NCI-H69 (cell line): Measurements from ENCODE around the gene CCDC68.

ENCODE experiments used
- DNase-seq: peaks from one replicate; lab custom pipeline; 2025; lab: John Stamatoyannopoulos, UW

CCDC68 gene

DNA sequence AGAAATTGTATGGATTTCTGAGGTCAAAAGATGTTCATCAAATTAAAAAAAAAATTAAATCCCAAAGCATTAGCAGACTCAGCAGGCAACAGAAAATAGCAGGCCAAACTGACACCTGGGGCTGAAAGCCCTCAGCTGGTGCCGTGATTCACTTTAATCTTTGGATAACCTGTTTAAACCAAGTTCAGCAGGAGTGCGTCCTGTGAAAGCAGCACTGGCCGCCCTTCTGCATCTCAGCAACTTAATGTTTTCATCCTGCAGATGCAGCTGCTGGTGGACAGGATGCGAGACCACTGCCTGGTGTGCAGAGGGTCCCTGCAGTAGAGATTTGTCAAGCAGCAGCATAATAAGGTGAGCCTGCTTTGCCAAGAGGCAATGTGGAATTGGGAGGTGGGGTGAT lies 41.2 kb downstream of the CCDC68 start:
- no peak for DNase-seq

DNA sequence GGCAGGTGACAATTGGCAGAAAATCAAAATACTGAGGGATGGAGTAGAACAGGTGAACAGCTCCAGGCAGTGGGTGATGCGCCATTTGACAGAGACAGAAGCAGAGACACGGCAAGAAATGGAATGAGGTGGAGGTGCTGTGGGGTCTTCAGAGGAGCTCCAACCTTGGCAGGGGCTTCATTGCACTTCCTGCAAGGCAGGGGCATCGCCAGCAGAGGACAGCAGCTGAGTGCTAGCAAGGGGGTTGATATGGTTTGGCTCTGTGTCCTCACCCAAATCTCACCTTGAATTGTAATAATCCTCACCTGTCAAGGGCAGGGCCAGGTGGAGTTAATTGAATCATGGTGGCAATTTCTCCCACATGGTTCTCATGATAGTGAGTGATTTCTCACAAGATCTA lies 42.8 kb downstream of the CCDC68 start:
- DNase-seq, result no peak

DNA sequence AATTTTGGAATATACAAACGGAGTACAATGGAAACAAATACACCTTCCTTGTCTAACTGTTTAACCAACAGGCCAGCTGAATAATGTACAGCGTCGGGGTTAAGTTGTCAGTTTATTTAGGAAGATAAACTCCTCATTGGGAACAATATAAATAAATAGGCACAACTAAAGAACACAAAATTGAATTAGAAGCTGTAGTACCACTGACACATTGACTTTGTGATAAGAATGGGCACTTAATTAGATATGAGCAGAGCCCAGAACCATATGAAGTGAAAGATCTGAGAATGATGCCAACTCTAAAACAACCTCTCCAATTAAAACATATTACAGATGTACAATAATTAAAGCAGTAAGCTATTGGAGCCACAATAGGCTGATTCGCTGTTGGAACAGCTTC lies 44.4 kb downstream of the CCDC68 start:
- no peak for DNase-seq

DNA sequence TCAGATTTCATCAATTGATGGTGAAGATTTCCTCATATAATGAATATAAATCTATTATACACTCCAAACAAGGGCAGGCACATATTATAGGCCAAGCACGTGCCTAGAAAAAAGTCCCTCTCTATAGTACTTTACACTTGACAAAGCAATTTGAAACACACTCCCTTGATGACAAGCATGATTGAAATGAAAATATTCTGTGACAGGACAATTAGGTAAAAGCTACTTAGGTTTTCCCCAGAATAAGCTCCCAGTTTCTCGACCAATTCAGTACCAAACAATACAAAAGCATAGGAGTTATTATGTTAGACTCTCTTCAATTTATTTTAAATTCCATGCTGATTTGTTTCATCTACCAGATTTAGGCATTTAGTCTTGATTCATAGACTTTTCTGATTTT lies 47.7 kb downstream of the CCDC68 start:
- no peak for DNase-seq

DNA sequence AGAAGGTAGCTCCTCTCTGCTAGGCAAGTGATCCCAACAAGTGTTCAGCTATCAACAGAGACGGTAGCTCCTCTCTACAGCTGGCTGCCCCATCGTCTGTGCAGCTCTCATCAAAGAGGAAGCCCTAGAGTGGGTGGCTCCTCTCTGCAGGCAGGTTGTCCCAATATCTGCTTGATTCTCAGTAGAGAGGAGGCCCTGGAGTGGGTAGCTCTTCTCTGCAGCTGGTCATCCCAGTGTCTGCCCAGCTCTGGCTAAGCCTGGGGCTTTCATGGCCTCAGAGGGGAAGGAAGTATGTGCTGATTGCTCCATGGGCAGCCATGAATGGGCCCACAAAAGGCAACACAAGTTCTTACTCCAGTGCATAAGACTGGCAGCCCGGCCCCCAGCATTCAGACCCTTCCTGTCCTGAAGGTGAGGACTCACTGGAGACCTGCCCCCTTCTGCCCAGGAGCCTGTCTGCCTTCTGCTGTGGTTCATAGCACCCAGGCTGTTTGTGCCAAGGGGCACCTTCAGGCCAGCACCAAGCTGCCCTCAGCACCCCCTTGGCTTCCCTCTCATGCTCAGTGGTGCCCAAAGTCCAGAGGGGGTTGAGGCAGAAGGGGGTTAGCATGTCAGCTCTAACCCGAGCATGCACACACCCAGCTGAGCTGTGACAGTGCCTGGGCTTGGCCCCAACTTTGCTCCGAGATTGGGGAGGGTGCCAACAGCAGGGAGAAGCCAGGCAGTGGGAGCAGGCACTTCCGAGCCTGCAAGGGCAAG lies 48.9 kb downstream of the CCDC68 start:
- no peak for DNase-seq

DNA sequence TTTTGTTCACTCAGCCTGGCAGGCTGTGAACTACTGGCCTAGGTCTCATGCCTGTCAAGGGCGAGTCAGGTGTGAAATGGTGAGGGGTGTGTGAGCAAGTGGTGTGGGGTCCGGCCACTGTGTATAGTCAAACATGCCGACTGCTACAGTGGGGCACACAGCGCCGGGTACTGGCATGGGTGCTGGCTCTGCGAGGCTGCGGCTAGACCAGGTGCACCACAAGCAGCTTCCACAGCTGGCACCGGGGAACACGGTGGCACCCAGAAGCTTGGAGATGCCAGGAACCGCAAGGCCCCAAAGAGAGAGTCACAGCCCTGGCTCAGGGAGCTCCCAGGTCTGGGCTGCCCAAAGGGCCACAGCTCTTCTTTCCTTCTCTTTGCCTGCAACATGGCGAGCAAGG lies 49.7 kb downstream of the CCDC68 start:
- no peak for DNase-seq

DNA sequence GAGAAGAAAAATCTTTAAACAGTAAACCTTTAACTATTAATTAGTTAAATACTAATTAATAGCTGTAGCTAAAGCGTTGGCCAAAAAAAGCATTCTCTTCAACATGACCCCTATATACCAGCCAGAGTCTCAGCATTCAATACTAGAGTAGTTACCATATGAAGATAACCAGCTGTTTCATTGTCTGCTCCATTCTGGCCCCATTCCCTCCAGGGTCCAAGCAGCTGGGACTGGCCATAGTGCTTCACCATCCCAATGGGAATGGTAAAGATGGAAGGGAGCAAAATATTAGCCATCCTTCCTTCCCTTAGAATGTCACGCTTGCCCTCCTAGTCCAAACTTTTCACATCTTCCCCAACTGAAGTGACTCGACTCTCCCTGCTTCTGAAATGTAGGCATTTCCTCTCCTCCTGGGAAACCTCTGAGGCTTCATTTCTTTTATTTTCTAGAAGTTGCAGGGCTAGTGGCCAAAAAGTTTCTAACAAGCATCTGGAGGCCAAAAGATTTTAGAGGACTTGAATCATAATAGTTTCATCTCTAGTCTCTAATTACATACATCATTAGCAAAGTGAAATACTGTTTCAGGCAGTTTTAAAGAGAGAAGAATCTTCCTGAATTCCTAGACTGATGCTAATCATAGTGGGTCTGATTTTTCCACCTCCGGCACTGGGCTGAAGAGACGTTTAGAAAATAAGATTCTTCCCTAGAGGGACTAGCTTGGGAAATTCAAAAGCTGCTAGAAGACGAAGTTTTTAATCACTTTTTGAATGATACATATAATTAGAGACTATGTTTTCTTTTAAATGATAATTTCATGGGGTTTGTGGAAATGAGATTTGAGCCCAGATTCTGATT lies 52.7 kb downstream of the CCDC68 start:
- DNase-seq, result no peak

DNA sequence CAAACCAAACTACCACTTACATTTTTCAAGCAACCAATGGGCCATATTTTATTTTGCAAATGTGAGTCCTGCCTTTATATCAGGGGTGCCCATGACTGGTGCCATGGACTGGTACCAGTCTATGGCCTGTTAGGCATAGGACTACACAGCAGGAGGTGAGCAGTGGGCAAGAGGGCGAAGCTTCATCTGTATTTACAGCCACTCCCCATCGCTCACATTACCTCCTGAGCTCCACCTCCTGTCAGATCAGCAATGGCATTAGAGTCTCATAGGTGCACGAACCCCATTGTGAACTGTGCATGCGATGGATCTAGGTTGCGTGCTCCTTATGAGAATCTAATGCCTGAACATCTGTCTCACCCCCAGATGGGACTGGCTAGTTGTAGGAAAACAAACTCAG lies 53.6 kb downstream of the CCDC68 start:
- DNase-seq, result no peak

DNA sequence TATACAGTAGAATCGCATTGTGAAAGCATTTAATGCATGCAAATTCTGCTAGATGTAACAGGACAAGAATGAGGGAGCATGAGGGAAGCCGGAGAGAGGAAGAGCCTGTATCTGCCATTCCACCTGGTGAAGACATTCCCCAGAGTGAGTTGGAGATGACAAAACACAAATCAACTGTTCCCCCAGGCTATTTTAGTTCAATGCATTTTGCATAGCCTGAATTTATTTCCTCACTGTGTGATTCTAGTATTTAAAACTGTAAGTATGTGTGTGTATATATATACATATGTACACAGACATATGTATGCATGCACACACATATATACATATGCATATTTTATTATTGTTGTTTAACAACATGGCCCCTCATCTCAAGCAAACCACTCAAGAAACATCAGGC lies 54.7 kb downstream of the CCDC68 start:
- no peak for DNase-seq

DNA sequence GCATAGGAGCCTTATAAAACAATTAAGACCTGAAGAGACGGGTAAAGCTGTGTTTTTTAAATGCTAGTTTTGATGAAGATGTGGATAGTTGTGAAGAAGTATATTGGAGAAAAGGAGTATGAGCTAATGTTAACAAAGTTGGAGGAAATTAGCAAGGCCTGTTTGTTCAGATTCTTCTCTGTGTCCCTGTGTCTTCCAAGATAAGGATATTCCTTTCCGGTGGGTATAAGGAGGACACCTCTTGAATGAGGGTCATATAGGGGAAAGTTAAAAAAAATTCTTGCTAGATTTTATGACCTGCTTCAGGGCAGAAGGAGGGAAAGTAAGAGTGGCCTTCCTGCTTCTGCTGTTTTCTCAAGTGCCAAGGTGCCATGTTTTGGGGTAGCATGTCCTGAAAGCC lies 59.0 kb downstream of the CCDC68 start:
- no peak for DNase-seq

DNA sequence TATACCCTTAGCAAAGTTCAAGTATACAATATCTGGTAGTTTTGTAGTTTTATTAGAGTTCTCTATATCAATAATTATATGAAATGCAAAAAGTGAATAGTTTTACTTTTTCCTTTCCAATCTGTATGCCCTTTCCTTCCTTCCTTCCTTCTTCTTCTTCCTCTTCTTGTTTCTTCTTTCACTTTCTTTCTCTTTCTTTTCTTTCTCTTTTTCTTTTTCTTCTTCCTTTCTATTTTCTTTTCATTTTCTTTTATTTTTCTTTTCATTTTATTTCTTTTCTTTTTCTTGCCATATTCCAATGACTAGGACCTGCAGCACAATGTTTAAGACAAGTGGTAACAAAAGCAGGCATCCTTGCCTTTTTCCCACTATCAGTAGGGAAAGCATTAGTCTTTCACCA lies 59.8 kb downstream of the CCDC68 start:
- DNase-seq, result no peak

DNA sequence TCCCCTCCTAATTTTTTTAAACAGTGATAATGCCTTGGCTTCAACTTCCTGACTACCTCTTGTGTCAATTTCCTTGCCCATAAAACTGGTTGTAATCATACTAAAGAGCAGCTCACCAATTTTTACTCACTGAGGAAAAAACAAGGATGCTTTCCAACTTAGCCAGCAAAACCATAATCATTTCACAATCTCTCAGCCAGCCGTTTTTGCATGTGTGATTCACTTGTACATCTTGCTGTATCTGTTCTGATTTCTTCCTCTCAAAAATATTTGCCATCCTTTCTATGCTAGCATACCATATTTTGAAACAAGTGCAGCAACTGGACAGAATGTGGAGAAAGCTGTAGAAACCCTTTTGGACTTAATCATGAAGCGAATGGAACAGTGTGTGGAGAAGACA lies 70.3 kb downstream of the CCDC68 start:
- DNase-seq, result no peak

DNA sequence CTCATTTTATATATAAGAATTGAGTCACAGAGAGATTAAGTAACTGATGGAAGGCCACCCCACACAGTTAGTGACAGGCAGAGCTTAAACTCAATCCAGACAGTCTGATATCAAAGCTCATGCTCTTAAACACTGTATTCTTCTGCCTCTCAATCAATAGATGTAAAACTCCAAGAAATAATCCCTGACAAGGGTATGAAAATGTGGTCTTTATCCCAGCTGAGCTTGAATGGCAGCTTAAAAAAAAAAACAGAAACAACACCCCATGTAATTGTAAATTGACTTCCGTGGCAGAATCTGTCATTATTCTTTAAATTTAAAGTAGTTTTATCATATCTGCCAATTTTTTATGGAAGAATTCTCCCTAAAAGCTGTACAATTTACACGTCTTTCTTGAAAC lies 70.9 kb downstream of the CCDC68 start:
- no peak for DNase-seq

DNA sequence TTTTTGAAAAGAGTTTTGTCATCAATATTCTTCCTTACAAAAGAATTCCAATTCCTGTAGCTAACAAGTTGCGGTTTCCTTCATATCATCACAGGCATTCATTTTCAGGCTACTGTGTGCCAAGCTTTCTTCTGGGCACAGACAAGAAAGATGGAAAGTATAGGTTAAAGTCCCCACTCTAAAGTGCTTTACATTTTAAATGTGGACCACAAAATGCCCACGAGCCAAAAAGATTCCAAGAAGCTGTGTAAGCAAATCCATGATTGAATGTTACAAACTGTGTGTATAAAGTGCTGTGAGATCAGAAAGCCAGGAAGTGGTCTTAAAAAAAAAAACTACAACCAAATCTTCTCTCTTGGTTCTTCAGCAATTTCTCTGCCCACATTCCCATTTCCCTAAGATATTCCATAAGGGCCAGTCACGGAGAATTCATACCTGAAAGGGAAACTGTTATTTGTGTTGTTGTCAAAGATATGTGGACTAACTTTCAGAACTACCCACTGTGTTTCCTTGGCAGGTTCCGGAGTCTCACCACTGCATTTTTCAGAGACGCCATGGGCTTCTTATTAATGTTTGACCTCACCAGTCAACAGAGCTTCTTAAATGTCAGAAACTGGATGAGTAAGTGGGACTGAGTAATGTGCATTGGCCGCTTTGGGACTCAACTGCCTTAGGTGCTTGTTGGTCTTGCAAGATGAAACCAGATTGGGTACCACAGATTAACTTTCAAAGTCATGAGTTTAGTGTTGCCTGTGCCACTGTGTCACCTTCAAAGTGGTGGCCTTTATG lies 75.3 kb downstream of the CCDC68 start:
- no peak for DNase-seq

DNA sequence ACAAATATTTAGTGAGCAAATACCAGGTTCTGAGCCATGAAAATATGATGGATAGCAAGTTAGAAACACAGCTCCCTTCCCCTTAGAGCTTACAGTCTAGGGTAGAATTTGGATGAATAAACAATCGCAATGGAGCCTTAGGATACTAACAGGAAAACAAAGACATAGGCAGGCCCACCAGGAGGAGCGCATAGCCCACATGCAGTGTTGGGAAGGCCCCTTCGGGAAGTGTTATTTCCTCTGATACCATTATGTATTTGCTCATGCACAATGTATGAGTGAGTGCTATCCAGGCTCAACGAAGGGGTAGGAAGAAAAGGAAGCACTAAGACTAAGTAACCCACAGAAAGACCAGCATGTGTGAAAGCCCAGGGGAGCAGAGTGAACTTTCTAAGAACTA lies 76.9 kb downstream of the CCDC68 start:
- no peak for DNase-seq

DNA sequence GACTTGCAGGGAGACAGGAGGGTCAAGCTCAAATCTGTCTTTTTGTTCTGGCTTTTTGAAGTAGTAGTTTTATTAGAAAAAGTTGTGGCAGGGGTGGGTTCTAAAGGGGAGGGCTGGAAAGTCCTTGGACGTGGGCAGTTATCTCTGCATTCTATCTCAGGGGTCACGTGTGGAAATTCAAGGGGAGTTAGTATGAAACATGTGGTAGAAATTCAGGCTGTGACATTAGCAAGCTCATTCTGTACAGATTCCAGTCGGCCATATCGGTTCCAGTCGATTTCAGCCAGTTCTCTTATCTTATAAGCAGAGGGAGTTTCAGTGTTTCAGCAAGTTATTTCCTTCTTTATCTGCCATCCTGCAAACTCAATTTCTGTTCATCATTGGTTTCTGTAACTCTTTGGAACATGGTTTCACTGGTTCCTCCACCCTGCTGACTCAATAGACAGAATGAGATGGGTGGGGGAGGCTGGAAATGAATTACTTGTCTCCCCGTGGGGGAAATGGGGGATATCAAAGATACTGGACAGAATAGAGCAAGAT lies 78.0 kb downstream of the CCDC68 start:
- DNase-seq, result no peak

DNA sequence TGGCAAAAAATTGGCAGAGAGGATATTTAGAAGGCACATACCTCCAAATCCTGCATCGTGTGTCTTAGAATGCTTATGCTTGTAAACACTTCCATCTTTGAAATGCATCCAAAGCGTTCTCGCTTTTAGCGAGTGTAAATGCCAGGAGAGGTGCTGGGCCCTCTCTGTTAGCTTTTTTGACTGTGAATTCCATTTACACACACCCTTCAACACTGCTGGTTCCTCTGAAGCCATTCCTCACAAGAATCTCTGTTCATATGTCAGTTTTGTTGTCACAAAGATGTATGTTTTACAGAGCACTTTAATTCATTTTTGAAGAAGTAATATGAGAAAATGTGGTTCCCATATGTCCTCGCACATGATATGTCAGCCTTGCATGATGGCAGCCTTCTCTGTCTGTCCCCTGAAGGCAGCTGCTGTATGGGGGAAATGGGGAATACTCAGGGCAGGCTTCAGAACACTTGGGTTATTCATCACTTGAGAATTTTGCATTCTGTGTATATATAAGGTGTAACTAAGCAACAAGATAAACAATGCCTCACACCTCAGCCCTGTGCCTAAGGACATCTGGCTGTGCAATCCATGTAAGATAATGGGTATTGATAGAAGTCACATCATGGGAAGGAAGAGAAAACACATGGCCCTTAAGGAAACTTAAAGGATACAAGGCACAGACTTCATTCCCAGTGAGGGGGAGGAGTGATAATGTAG lies 78.7 kb downstream of the CCDC68 start:
- DNase-seq, result no peak

DNA sequence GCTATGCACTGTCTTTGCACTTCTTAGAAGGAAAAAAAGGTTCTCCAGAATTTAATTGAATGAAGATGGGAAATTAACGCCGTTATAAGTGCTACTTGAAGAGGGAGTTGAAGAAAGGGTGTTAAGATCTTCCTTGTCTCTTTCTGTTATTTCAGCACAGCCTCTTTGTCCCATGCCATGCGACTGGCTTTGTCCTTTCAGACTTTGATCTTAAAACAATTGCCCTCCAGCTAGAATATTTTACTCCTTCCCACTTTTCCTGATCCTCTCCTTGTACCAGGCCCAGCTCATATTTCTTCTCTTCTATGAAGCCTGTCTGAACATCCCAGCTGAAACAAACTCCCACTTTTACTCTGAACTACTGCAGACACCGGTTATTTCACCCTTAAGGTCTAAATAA lies 79.6 kb downstream of the CCDC68 start:
- DNase-seq, result no peak

DNA sequence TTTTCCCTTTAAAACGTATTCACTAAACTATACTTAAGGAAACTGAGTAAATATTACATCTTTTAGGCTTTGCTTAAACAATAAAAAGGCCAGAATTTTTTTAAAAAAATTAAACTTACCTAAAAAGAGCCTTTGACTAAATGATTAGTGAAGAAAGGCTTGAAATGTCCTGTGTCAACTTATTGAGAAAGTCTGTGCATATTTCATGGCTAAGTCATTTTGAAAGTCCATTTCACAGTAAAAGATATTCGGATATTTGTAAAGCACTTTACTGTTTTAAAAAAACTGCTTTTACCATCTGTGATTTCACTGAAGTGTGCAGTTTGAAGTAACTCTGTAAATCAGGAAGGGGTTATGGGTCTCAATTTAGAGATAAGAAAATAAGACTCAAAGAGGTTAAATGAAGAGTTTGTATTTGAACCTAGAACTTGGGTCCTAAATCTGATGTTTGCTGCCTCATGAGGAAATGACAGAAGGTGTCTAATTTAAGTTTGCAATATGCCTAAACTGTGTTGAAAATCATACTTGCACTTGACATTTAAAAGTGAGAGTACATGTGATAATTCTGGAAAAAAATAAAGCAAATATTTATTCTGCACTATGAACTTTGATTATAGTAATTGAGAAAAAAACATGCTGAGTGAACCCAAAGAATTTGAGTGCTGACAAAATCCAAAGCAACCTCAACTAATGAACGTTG lies 80.5 kb downstream of the CCDC68 start:
- DNase-seq, result no peak

DNA sequence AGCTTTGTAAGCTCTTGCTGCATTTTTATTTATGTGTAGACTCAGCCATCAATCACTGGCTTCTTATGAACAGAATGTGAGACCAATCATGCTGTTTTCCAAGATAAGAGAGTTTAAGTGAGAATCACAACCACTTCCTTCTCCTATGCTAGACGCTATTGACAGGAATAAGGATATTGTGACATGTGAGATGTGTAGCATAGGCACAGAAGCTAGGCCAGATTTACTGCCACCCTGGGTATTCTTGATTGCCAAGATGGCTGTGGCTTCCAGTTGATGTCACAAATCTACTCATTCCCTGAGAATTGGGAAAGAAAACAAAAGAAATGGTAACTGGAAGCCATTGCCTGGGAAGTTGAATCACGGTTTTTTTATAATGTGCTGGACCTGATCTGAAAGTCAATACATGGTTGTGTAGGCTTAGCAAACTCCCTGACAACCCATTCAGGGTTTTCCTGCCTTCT lies 81.1 kb downstream of the CCDC68 start:
- no peak for DNase-seq

DNA sequence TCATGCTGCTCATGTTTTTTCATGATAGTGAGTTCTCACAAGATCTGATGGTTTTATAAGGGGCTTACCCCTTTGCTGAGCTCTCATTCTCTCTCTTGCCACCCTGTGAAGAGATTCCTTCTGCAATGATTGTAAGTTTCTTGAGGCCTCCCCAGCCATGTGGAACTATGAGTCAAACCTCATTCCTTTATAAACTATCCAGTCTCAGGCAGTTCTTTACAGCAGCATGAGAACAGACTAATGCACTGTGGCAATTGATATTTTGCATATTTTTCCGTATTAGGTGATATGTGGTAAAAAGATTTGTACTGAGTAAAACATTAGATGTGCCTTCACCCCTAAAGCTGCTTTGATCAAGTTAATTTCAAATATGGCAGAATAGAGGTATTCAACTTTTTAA lies 82.2 kb downstream of the CCDC68 start:
- no peak for DNase-seq
